K562 (cell line): Measurements from ENCODE around the gene MATN1.

ENCODE experiments used
- ARHGAP35 ChIP-seq: fragments of 450-650 bp; IDR thresholded peaks from 2 replicates; pipeline ENCODE4 v1.6.1; 2018; ENCODE audit not compliant: partially characterized antibody
- ATF2 ChIP-seq: sonication (generic); formaldehyde crosslinking; IDR thresholded peaks from 2 replicates; pipeline ENCODE4 v1.8.1; 2022; ENCODE audit warnings: missing genetic modification reagents
- JUN ChIP-seq, 2 experiments: sonication (generic) in 1 of 2; formaldehyde crosslinking in 1 of 2; IDR thresholded peaks; 2 replicates each; pipeline versions ENCODE4 v1.6.1 to v1.8.0; 2012 to 2022; ENCODE audit warnings: borderline replicate concordance in 2 of 2, mild to moderate bottlenecking in 2 of 2, improper control_type of control experiment in 1 of 2, low read depth in 1 of 2, low read length in 1 of 2, missing genetic modification reagents in 1 of 2
- PHF20 ChIP-seq: fragments of 450-650 bp; IDR thresholded peaks from 2 replicates; pipeline ENCODE4 v1.6.1; 2018; ENCODE audit not compliant: partially characterized antibody
- TCFL5 ChIP-seq: fragments of 250-450 bp; sonication (Bioruptor Pico); conservative IDR thresholded peaks from 2 replicates; pipeline ENCODE4 v1.6.1; 2021; ENCODE audit warnings: mild to moderate bottlenecking, moderate library complexity, matching md5 sums

GRCh38 chr1:30755334-30755733, 31.9 kb upstream of the MATN1 start:
- TF ChIP-seq ATF2 (CRISPR knock-in tag) (no peak), TCFL5 (no peak), ARHGAP35 (no peak), JUN (IDR thresholded peaks at IDR 0.05; ENCODE audit: borderline replicate concordance, low read depth, low read length) (no peak), JUN (CRISPR knock-in tag; IDR thresholded peaks at IDR 0.05; ENCODE audit: borderline replicate concordance) (no peak), PHF20 (peak; percentile 38)
